Femur (tissue), 1 donor: Measurements from ENCODE around the gene UHRF2.
"Not testable (repeated sequence)": the region's sequence is repeated elsewhere in the genome, so short reads cannot be mapped to it uniquely, and the experiment has no call there.

Source experiments
- DNase-seq: peaks from one replicate; pipeline ENCODE4 v3.0.0-alpha.2; 2017

Gene UHRF2

DNA sequence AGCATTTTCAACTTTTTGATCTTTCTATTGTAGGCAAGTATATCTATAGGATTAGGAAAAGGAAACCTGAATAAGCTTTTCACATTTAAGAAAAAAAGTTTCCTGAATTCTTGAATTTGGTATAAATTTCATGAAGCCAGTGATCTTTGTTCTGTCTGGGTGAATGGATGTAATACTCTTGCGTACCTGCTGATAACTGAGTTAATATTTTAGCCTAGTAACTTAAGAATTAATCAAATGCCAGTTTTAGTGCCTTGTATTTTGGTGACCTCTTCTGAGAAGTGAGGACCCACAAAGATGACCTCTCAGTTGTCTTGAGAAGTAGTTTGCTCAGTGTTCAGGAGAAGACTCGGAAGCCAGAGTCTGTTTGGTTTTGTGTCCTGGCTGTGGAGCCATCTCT lies 77.9 kb downstream of the UHRF2 start:
- no peak for DNase-seq

DNA sequence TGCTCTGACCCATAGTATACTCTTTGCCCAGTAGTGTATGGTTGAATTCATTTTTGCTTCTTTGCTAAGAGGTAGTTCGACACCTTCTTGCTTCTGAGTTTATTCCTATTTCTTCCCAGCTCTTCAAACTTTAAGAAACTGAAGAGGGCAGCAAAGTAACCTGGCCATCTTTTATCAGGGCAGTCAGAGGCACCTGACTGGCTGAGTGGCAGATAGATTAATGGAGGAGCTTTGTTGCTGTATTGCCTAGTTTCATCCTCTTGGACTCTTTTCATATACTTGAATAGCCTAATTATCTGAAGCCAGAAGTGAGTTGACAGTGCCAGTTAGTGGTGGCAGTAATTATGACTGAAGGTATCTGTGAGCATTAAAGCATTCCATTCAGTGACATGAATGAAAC lies 82.5 kb downstream of the UHRF2 start:
- no peak for DNase-seq

DNA sequence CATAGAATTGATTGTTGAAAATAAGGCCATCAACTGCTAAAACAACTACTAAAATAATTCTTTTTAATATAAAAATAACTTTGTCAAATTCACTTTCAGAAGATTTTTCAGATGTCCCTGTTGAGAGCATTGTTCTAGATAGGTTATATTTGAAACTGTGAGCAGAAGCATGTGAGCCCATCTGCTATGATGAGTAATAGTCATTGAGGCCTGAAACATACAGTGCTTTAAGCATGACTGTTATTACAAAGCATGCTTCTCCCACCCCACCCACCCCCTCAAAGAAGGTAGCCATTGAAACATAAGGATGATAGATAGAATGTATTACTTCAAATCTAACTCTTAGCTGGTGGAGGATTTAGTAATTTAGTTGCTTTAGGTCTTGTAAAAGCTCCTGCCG lies 86.0 kb downstream of the UHRF2 start:
- no peak for DNase-seq

DNA sequence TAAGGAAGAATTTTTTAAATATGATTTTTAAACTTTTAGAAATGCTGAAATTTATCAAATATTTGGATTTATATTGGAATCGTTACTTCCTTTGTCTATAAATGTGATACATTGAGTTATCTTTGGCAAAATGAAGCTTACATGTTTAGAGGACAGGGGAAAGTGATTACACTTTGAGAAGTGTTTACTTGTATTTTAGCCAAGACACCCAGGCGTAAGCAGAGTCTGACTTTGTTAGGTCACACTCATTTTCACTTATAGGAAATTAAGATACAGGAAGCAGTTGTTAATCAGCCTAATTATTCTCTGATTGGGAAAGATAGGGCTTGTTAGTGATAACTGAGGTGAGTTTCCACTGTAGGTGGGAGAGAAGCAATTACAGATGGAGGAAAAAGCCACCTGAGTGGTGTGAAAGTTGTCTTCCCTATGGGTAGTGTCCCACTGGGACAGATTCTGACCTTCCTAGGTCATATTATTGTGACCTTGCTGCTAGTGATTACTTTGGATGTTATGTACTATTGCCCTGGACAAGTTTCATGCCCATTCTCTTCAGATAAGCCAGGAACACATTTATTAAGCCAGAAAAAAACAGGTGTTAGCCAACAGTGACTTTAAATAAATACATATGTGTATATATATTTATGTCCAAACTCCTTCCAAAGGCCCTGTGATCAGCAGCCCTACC lies 88.7 kb downstream of the UHRF2 start:
- no peak for DNase-seq

DNA sequence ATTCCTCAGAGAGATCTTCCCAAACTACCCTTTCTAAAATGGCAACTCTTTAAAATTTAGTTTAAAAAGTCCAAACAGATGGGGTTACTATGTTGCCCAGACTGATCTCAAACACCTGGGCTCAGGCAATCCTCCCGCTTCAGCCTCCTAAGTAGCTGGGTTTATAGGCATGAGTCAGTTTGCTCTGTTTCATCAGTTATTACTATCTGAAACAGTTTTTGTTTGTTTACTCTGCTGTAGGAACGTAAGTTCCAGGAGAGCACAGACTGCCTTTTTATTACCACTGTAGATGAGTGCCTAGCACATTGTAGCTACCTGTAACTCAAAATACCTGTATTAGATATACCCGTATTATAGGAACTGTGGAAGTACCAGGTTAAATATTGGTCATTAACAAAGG lies 89.4 kb downstream of the UHRF2 start:
- no peak for DNase-seq

DNA sequence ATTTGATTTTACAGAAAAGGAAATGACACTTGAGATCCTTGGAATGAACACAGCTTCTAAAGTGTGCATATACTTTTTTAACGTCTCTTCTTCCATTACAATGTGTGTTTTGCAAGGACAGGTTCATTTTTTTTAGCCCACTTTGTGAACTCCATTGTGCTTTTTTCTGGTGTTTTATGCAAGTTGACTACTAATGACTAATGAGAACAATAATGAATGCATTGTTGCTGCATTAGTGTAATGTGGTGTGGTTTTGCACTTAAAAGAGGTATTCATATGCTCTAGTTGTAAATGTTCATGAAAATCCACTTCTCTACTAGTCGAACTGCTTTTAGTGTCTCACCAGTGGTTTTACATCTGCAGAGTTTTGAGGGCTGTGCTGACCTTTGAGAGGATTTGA lies 93.6 kb downstream of the UHRF2 start:
- no peak for DNase-seq

DNA sequence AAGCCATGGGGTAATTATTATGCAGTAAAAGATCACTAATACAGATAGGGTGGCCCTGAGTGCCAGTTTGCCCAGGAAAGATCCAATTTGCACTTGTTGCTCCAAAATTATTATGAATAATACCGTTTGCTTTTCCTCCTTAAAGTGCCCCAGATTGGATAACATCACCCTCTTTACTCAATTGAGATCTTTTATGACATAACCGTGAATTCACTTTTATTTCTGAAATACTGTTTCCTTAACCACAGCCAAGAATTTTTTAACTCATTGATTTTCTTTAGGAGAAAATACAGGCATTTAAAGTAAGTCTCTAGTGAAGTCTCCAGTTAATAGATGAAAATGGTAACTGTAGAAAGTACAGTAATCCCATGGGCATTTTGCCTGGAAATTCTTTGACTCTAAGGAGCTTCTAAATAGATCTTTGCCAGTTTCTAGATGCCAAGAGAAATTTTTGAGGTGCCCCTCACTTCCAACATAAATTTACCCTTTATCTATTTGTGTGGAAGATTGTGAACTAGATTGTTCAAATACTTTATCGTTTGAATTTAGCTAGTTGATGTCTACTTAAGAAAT lies 99.2 kb downstream of the UHRF2 start:
- no peak for DNase-seq

DNA sequence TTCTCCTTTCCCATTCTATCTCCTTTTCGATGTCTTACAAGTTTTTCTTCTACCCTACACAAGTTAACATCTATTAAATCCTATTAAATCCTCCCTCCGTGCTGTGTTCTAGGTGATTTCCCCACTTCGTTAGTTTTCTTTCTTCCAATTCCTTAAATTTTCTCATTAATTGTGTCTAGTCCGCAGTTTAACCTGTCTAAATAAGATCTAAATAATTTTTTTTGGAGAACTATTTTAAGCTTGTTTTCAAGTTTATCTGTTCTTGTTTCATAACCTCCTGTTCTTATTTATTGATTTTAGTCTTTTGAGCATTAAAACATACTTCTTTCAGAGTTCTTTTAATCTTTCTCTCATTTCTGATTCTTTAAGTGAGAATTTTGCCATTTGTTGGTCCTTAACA lies 109.3 kb downstream of the UHRF2 start:
- DNase-seq, result no peak

DNA sequence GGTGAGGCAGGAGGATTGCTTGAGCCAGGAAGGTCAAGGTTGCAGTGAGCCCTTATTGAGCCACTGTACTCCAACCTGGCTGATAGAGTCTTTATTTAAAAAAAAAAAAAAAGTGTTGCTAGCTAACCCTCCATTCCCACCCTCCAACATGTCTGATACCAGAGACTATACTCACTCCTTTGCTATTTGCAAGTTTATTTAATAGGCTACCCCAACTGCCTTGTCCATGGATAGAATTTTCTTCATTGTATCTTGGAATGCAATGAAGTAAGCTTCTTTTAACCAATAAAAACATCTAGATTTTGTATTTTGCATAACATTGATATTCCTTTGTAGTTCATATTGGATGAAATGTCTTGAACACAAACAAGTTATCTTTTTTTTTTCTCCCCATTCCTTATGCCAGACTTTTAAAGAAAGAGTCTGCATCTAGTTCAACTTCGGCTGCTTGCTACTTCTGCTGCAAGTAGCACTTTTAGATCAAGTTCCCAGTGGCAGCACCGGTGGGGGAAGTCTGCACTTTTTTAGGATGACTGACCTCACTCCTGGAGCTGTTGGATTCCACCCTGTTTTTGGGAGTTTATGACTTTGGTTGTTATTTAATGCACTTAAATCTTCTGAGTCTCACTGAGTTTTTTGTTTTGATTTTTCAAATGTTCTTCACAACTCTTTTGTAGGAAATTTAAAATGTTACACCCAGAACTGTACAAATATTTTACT lies 112.5 kb downstream of the UHRF2 start:
- no peak for DNase-seq

DNA sequence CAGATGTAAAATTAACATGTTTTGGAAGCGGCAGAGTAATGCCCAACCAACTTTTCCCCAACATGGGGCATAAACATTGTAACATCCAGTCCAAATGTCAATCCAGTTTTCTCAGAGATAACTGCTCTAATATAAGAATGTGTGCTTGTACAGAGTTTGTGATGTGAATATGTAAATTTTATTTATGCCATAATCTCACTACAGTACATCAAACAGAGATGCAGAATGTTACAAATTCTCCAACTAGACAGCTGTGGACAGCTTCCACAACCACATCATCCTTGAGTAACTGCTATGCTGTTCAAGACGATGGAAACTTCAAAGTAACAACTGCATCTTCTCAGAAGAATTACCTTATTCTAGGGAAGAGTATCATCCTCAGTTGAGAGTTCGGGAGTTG lies 122.6 kb downstream of the UHRF2 start:
- DNase-seq, result no peak

DNA sequence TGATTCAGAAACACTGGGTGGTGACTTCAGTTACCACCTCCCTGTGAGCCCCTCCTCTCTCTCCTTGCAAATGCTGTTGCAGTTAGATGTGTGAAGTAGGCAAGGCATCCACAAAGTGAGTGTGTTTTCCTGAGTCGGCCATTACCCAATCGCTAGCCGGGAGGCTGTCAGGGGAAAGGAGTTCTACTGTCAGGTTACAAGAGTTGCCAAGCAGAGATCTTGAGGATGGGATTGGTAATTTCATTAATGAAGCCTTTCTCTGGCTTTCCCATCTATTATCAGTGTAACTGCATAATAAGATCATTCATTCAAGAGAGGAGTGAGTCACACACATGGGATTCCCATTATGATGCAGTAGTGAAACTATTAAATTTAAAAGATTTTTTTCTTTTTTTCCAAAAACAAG lies 125.7 kb downstream of the UHRF2 start:
- DNase-seq, result no peak

DNA sequence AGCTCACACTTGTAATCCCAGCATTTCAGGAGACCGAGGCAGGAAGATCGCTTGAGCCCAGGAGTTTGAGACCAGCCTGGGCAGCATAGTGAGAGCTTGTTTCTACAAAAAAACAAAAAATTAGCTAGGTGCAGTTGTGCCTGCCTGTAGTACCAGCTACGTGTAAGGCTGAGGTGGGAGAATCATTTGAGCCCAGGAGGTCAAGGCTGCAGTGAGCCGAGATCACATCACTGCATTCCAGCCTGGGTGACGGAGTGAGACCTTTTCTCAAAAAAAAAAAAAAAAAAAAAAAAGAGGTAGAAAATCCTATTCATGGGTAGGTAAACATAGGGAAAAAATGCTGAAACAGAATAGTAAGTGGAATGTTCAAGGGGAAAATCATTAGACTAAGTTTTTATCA lies 129.6 kb downstream of the UHRF2 start:
- DNase-seq, result not testable (repeated sequence)

DNA sequence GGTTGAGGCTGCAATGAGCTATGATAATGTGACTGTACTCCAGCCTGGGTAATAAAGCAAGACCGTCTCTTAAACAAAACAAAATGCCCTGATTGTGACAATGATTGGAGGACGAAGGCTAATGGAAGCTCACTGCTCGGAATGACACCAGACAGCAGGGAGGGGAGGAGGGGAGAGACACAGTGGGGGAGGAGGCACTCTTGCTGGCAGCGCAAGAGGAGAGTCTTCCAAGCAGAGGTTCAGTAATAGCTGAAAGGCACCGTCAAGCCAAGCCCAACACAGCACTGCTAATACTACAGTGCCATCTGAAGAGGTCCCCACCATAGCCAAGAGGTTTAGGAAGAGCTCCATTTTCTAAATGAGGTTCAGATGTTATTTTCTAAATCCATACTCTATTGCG lies 130.2 kb downstream of the UHRF2 start:
- no peak for DNase-seq

DNA sequence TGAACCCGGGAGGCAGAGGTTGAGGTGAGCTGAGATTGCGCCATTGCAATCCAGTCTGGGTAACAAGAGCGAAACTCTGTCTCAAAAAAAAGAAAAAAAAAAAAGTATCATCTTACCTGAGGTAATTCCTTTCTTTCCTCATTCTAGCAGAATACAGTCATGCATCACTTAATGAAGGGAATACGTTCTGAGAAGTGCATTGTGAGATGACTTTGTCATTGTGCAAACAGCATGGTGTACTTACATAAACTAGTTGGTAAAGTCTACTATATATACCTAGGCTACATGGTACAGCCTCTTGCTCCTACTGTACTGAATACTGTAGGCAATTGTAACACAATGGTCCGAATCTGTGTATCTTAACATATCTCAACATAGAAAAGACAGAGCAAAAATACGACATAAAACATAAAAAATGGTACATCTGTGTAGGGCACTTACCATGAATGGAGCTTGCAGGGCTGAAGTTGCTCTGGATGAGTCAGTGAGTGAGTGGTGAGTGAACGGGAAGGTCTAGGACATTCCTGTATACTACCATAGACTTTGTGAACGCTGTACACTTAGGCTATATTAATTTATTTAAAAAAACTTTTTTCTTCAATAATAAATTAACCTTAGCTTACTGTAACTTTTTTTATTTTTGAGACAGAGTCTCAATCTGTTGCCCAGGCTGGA lies 132.2 kb downstream of the UHRF2 start:
- DNase-seq, result no peak

DNA sequence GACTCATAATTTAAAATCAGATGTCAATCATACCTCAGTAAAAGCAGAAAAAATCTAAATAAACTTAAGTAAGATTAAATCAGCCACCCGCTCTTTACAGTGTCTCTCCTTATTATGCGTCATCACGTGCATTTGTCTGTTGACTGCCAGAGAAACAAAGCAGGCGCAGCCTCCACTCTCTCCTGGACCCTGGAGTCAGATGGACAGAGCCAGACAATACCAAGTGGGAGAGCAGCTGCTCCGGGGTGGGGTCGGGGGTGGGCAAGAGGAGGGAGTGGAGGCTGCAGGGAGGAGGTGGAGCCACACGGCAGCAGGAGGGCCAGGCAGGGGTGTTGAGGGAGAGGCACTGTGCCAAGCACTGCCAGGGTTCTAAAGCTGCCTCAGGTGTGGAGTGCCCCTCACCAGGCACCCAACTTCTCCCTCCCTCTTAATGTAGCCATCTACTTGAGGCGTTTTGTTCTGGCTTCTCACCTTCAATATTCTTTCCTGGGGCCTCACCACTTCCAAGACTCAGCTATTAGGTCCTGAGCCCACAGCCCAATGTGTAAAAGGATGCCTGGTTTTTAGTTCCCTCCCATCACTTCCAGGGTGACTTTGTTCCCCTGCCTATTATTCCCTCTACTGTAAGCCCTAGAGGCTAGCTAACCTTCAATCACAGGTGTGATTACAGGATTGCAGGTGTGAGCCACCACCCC lies 136.3 kb downstream of the UHRF2 start:
- DNase-seq, result no peak

DNA sequence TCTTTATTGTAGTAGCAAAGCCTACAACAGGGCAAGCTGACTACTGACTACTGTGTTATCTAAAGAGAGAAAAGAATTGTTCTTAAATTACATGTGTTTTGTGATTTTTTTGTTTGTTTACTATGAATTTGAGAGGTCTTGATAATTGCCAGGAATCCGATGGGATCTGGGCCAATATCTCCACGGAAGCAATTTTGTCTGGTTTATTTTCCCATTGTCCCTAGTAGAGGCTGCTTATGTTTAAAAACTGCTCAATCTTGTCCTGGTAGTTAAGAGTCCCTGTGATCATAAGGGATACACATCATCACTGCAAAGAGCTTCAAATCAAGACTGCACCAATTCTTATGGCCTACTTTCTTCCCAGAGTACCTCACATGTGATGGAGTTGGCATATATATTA lies 138.1 kb downstream of the UHRF2 start:
- no peak for DNase-seq

DNA sequence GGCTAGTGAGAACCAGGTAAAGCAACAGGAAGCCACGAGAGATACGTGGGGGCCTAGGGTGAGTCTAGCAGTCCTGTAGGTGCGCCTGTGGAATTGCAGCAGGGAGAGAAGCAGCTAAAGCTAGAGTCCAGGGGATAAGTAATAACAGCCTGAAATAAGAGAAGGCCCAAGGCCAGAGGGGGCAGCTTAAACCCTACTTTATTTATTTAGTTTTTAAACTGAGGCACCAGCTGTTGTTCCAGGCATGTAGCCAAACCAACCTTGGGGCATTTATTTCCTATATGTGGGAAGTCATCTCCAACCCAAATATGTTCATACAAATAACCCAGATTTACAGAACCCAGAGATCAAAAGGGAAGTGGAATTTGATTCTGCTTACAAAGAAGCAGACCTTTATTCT lies 139.0 kb downstream of the UHRF2 start:
- peak; percentile 45 for DNase-seq

DNA sequence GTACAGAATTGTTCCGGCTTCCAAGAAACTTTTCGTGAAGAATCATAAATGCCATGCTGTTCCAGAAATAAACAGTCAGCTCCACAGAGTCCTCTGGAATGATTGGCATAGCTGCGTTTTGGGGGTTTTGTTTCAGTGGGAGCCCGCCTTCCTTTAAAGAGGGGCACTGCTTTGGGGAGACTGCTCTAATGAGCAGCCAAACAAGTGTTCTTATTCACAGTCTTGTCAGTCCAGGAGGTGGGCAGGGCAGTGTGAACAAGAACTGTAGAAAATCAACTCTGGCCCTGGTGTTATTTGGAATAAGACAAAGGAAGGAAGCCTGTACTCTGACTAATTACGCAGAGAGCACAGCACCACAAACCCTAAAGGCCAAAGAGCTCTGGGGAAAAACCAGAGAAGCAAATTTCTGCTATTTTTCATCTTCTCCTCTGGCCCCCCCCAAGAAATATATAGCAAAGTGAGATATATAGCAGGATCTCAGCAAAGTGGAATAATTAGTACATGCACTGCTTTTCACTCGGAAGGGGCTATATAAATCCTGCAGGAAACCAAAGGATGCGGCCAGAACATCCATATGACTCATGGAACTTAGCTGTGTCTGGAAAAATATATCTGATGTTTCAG lies 139.6 kb downstream of the UHRF2 start:
- DNase-seq, result no peak

DNA sequence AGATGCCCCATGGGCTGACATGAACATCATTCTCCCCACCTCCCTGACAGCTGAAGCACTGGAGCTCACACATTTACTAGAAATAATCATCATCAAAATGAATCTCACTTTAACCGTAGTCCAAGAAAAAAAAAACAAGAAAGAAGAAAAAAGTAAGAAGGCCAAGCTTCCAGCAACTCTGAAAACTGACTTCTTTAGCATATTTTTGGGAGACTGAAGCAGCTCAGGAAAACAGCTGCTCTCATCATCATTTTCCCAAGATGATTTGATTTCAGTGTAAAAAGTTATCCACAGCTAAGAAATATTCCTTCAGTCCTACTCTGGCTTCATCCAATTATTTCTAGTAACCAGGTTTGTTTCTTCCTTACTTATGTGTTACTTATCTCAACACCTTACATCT lies 140.9 kb downstream of the UHRF2 start:
- DNase-seq, result no peak
